22Rv1 (cell line): Measurements from ENCODE around the gene ITPR1.

Source experiments
- CTCF ChIP-seq: fragments of 450-650 bp; IDR thresholded peaks from 2 replicates; pipeline ENCODE4 v1.5.1; 2017; ENCODE audit warnings: mild to moderate bottlenecking
- ZFX ChIP-seq: fragments of 450-650 bp; IDR thresholded peaks from 2 replicates; pipeline ENCODE4 v1.6.1; 2017; ENCODE audit warnings: antibody characterized with exemption, borderline replicate concordance

- no peak for TF ChIP-seq CTCF
- TF ChIP-seq ZFX = no peak
Measured at GRCh38 chr3:4759689-4760312, 266.7 kb downstream of the ITPR1 start.
